C4-2B (cell line): ENCODE results near the gene EPS15.

Source experiments
- H3K27ac ChIP-seq: fragments of 450-650 bp; 2 replicates; pipeline ENCODE4 v1.5.1; 2017
- ZFX ChIP-seq: fragments of 450-650 bp; IDR thresholded peaks from 2 replicates; pipeline ENCODE4 v1.6.1; 2017
- TF ChIP-seq, protein P1 (sequence below): fragments of 450-650 bp; conservative IDR thresholded peaks from 2 replicates; pipeline ENCODE4 v1.5.1; 2017; ENCODE audit warnings: mild to moderate bottlenecking

Gene EPS15

GRCh38 chr1:51445351-51446090, 73.5 kb downstream of the EPS15 start:
- TF ChIP-seq, protein P1, sequence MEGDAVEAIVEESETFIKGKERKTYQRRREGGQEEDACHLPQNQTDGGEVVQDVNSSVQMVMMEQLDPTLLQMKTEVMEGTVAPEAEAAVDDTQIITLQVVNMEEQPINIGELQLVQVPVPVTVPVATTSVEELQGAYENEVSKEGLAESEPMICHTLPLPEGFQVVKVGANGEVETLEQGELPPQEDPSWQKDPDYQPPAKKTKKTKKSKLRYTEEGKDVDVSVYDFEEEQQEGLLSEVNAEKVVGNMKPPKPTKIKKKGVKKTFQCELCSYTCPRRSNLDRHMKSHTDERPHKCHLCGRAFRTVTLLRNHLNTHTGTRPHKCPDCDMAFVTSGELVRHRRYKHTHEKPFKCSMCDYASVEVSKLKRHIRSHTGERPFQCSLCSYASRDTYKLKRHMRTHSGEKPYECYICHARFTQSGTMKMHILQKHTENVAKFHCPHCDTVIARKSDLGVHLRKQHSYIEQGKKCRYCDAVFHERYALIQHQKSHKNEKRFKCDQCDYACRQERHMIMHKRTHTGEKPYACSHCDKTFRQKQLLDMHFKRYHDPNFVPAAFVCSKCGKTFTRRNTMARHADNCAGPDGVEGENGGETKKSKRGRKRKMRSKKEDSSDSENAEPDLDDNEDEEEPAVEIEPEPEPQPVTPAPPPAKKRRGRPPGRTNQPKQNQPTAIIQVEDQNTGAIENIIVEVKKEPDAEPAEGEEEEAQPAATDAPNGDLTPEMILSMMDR, result no peak
- no peak for TF ChIP-seq ZFX
- no peak overlapping the region for H3K27ac ChIP-seq

GRCh38 chr1:51444534-51445192, 74.4 kb downstream of the EPS15 start:
- TF ChIP-seq, protein P1, result no peak
- TF ChIP-seq ZFX, result no peak

DNA sequence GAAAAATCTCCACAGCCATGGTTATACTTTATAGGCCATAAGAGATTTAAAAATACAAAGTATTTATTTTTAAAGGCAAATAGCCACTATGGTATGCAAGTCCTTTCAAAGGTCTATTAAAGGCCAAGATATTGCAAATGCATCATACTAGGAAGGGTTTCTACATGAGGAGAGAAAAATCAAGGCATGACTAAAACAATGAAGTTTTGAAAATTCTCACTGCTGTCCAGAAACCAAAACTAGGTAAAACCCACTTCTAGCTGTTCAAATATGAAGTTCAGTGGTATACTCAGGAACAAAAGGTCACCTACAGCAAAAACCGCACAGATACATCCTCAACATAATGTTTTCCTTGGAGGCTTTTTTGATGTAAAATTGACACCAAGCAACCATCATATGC, 75.0 kb downstream of the EPS15 start:
- no peak for TF ChIP-seq ZFX
- TF ChIP-seq, protein P1, result no peak
- no peak overlapping the region for H3K27ac ChIP-seq

More at GRCh38 chr1:51444534-51445192, 74.4 kb downstream of the EPS15 start:
- no peak overlapping the region for H3K27ac ChIP-seq

DNA sequence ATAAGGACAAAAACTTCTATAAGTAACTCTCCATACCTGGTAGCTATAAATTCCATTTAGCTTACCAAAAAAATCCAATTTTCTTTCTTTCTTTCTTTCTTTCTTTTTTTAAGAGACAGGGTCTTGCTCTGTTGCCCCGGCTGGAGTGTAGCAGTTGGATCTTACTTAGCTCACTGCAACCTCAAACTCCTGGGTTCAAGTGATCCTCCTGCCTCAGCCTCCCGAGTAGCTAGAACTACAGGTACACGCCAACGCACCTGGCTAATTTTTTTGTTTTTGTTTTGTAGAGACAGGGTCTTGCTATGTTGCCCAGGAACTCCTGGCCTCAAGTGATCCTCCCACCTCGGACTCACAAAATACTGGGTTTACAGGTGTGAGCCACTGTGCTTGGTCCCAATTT, 75.5 kb downstream of the EPS15 start:
- H3K27ac ChIP-seq, result no peak overlapping the region
- TF ChIP-seq, protein P1, result no peak
- TF ChIP-seq ZFX, result no peak

DNA sequence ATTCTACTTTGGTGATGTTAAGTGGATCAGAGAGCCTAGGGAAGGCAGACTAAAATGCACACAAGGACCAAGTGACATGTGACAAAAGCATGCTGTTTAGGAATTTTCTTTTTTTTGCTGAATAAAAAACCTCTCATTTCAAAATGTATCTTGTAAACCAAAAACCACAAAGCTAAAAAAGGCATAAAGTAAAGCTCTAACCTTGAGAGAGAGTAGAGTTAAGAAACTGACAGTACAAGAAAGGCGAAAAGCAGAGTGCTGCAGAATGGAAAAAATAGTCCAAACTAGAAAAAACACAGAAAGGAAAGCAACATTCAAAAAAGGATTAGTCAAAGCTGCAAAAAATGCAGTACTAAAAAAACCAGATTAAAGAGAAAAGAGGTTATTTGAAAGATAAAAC, 76.5 kb downstream of the EPS15 start:
- TF ChIP-seq, protein P1, result no peak
- no peak for TF ChIP-seq ZFX
- H3K27ac ChIP-seq, result no peak overlapping the region

GRCh38 chr1:51442198-51442597, 76.9 kb downstream of the EPS15 start:
- H3K27ac ChIP-seq, result no peak overlapping the region
- TF ChIP-seq, protein P1, result no peak
- TF ChIP-seq ZFX, result no peak

DNA sequence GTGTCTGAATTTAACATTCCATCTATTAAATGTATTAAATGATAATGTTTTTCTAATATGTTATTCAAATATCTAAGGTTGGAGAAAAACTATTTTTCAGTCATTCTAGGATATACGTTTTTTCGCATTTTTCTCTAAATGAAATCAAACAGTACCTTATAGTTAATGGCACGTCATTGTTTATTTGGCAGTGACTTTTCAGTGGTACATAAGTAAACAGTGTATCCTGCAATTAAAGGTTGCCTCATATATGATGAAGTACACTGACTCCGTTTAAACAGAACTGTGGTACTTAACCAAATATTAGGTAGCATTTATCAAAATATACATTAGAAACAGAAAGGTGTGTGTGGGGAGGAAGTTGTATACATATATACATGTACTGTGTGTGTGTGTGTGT, 79.2 kb downstream of the EPS15 start:
- TF ChIP-seq, protein P1, result no peak
- TF ChIP-seq ZFX, result no peak
- no peak overlapping the region for H3K27ac ChIP-seq
